D341Med (cell line): ENCODE measurements around the gene KIF3A.

ENCODE experiments used
- DNase-seq: peaks from one replicate; pipeline ENCODE4 v3.0.0; 2012; ENCODE audit warnings: low spot score

KIF3A gene

GRCh38 chr5:132736853-132737833 lies at the start of gene KIF3A:
KIF3A (minus strand) TSS chr5:132737546; CDS start chr5:132737419, 127 bp downstream.
- peak; percentile 99 for DNase-seq

- DNase-seq: no peak
Observed at GRCh38 chr5:132787076-132787475, 49.7 kb upstream of the KIF3A start.

- DNase-seq: no peak
Observed at GRCh38 chr5:132785864-132786263, 48.5 kb upstream of the KIF3A start.

GRCh38 chr5:132785365-132785764 lies 48.0 kb upstream of the KIF3A start:
- no peak for DNase-seq

GRCh38 chr5:132782101-132782500 lies 44.8 kb upstream of the KIF3A start:
- no peak for DNase-seq

GRCh38 chr5:132781029-132781428 lies 43.7 kb upstream of the KIF3A start:
- no peak for DNase-seq

GRCh38 chr5:132780577-132780976 lies 43.2 kb upstream of the KIF3A start:
- no peak for DNase-seq

GRCh38 chr5:132779961-132780360 lies 42.6 kb upstream of the KIF3A start:
- DNase-seq: no peak

- no peak for DNase-seq
Observed at GRCh38 chr5:132778856-132779255, 41.5 kb upstream of the KIF3A start.

GRCh38 chr5:132778129-132778528 lies 40.8 kb upstream of the KIF3A start:
- DNase-seq: no peak

- peak; percentile 83 for DNase-seq
Observed at GRCh38 chr5:132777209-132778069, 40.1 kb upstream of the KIF3A start, which contains the start of gene SEPTIN8. SEPTIN8 (minus strand) TSS chr5:132777239; CDS start chr5:132777137, 102 bp downstream.

GRCh38 chr5:132776938-132777208 lies 39.5 kb upstream of the KIF3A start:
- no peak for DNase-seq

GRCh38 chr5:132776131-132776937 lies 39.0 kb upstream of the KIF3A start:
- DNase-seq: peak; percentile 58

GRCh38 chr5:132775476-132775961 lies 38.2 kb upstream of the KIF3A start:
- no peak for DNase-seq

GRCh38 chr5:132774896-132775295 lies 37.5 kb upstream of the KIF3A start:
- DNase-seq: no peak

GRCh38 chr5:132774406-132774805 lies 37.1 kb upstream of the KIF3A start:
- DNase-seq: no peak

GRCh38 chr5:132773601-132774355 lies 36.4 kb upstream of the KIF3A start:
- peak; percentile 66 for DNase-seq

GRCh38 chr5:132773114-132773513 lies 35.8 kb upstream of the KIF3A start:
- DNase-seq: no peak

- DNase-seq: no peak
Observed at GRCh38 chr5:132772291-132773070, 35.1 kb upstream of the KIF3A start.

- no peak for DNase-seq
Observed at GRCh38 chr5:132771503-132771998, 34.2 kb upstream of the KIF3A start.
